GM13977 (cell line): ENCODE results near the gene TMEM86B.
"Not testable (repeated sequence)": the region's sequence is repeated elsewhere in the genome, so short reads cannot be mapped to it uniquely, and the experiment has no call there.

Experiments
- DNase-seq: peaks from one replicate; pipeline ENCODE4 v3.0.0; 2012; ENCODE audit warnings: low spot score
- in situ Hi-C: fragments of 300-500 bp; cut with MboI; formaldehyde crosslinking; loops from one replicate; pipeline ENCODE4 v1.12.0; 2022; ENCODE audit warnings: low sequenced_read_pairs, low pct_unique_long_range_greater_than_20kb, mixed read lengths, inconsistent platforms; ENCODE audit not compliant: unreplicated experiment
- TF ChIP-seq, protein P1 (sequence below): IDR thresholded peaks from 2 replicates; pipeline ENCODE4 v1.5.1; 2012; ENCODE audit warnings: mild to moderate bottlenecking, control low read depth; ENCODE audit not compliant: insufficient read depth; ENCODE audit errors: extremely low read depth, missing control alignments

TMEM86B gene

DNA sequence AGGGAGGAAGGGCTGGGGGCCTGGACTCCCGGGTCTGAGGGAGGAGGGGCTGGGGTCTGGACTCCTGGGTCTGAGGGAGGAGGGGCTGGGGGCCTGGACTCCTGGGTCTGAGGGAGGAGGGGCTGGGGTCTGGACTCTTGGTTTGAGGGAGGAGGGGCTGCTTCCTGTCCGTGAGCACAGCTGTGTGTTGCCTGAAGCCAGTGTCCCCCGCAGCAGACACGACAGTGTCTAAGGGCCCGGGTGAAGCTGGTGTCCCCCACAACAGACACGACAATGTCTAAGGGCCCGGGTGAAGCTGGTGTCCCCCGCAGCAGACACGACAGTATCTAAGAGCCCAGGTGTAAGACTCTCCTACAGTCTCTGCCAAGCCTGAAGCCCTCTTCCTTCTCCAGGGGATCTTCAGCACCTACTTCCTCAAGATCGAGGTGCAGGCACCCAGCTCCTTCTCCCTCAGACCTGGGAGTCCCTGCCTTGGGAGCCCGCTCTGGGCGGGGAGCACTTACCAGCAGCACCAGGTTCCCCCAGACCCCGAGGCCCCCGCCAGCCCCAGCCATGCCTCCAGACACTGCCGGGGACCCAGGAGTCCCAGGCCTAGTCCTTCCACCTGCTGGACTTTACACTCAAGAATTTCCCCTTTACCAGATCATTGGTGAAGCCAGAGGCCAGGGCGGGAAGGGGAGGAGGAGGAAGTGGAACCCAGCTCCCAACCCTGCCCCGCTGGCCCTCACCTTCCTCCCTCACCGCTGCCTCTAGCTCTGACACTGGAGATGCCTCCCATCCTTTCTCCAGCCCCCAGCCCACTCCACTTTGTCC lies 19.5 kb downstream of the TMEM86B start, which contains the start of gene PTPRH:
Gene PTPRH (minus strand): TSS at position 622 of the 813 bp plus-strand sequence. CDS start 68 bp downstream, at position 554.
- TF ChIP-seq, protein P1, sequence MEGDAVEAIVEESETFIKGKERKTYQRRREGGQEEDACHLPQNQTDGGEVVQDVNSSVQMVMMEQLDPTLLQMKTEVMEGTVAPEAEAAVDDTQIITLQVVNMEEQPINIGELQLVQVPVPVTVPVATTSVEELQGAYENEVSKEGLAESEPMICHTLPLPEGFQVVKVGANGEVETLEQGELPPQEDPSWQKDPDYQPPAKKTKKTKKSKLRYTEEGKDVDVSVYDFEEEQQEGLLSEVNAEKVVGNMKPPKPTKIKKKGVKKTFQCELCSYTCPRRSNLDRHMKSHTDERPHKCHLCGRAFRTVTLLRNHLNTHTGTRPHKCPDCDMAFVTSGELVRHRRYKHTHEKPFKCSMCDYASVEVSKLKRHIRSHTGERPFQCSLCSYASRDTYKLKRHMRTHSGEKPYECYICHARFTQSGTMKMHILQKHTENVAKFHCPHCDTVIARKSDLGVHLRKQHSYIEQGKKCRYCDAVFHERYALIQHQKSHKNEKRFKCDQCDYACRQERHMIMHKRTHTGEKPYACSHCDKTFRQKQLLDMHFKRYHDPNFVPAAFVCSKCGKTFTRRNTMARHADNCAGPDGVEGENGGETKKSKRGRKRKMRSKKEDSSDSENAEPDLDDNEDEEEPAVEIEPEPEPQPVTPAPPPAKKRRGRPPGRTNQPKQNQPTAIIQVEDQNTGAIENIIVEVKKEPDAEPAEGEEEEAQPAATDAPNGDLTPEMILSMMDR = no peak
- no peak for DNase-seq
- in situ Hi-C loops = no loop called here

DNA sequence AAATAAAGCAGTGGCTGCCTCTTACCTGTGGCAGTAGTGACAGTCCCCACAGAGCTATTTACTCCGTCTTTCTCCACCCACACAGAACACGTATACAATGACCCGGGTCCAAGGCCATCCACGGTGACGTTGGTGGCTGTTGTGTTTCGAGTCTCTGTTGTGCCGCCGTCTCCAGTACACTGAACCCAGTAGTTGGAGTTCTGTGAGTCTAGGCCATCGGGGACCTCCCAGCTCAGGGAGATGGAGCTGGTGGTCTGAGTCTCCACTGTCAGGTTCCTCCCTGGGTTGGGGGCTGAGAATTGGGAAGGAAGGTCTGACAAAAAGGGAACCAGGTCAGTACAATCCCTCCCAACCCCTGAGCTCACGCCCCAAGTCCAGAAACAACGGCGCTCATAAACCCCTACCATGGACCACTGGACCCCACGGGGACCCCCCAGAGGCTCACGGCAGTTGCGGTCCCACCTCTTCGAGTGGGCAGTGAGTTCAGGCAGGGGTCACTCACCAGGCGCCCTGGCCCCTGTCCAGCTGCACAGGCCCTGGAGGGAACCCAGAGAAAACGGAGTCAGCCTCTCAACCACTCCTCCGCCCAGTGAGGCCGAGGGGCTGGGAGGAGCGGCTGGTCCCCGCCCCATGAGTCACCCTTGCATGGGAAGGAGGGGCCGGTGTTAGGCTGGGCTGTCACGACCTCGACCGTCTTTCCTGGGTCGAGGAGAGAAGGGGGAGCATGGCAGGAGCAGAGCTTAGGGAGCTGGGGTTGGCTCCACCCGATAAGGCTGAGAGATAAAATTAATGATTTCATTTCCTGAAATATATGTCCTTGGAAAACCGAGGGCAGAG lies 21.7 kb downstream of the TMEM86B start:
- no peak for DNase-seq
- TF ChIP-seq, protein P1 = no peak
- in situ Hi-C loops = no loop called here

DNA sequence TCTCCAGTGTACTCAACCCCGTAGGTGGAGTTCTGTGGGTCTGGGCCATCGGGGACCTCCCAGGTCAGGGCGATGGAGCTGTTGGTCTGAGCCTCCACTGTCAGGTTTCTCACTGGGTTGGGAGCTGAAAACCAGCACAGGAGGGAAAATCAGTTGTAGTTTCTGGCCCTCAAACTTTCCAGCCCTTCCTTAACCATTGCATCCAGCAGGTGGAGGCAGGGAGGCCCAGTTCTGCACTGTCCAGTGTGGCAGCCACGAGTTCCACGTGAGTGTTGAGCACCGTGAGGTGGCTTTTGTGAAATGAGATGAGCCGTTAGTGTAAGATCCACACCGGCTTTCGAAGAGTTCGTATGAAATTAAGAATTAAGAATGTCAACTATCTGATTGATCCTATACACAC lies 26.4 kb downstream of the TMEM86B start:
- in situ Hi-C loops = not testable (repeated sequence)
- TF ChIP-seq, protein P1 = peak; percentile 14

DNA sequence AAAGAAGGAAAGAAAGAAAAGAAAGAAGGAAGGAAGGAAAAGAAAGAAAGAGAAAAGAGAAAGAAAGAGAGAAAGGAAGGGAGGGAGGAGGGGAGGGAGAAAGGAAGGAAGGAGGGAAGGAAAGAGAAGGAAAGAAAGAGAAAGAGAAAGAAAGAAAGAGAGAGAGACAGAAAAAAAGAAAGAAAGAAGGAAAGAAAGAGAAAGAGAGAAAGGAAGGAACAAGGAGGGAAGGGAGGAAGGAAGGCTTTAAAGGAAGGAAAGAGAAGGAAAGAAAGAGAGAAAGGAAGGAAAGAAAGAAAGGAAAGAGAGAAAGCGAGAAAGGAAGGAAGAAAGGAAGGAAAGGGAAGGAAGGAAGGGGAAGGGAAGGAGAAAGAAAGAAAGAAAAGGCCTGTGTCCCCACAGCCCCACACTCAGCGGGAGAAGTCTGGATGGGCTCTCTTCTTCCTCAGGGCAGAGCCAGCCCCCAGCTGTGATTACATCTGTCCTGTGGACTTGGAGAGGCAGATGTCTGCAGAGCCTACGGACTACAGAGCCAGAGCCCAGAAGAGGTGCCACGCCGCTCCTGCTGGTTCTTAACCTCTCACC lies 28.9 kb downstream of the TMEM86B start:
- no peak for DNase-seq
- TF ChIP-seq, protein P1 = no peak
- in situ Hi-C loops = no loop called here

More for the DNA sequence above, 26.4 kb downstream of the TMEM86B start:
- DNase-seq = not testable (repeated sequence)

DNA sequence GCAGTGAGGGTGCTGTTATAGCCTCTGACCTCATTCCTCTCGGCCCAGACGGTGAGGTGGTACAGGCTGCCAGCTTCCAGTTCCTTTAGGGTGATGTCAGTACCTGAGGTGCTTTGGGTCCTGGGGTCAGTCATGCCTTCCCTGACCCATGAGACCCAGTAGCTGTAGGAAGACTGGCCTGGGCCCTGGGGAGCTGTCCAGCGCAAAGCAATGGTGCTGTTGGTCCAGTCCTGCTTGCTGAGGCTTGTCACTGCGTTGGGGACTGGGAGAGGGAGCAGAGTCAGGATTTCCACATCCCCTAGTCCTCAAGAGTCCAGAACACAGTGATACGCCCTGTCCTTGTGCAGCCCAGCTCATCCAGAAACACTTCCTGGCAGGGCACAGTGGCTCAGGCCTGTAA lies 29.9 kb downstream of the TMEM86B start:
- in situ Hi-C loops = no loop called here
- DNase-seq = no peak
- TF ChIP-seq, protein P1 = no peak

DNA sequence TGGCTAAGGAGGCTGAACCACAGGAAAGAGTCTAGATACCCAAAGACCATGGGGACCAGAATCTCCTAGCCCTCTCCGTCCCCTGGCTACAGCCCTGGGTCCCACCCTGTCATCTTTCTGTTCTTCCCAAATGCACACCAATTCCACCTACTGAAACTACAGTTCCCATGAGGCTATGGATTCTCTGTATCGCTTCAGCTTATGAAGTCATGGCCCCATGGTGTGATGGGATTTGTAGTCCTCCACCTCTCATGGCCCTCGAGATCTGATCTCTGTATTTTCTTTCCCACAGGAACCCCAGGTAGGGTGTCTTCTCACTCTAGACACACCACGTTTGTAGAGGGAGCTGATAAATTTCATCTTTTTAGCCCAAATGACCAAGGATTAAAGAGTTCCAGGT lies 31.0 kb downstream of the TMEM86B start:
- TF ChIP-seq, protein P1 = no peak
- in situ Hi-C loops = no loop called here
- DNase-seq = no peak
